Prostate gland (tissue), 2 donors: ENCODE results near the gene EHMT1. TPM values are rescaled to one million over a fixed set of nuclear protein-coding genes. Genes with fewer than 3 reads are reported as not detected.
A peak's percentile ranks its signal among the peaks of the same experiment; 100 is the strongest.

Source experiments
- DNase-seq: peaks from one replicate; pipeline ENCODE4 v3.0.0-alpha.2; 2019; ENCODE audit warnings: low spot score
- H3K27ac ChIP-seq, 2 donors: fragments of 200-600 bp; sonication (generic); 2 replicates each; pipeline ENCODE4 v1.5.1; 2017 to 2019
- H3K27me3 ChIP-seq: fragments of 200-600 bp; sonication (generic); replicated peaks from 2 replicates; pipeline ENCODE4 v1.5.1; 2019; ENCODE audit not compliant: insufficient read depth
- H3K36me3 ChIP-seq, 2 donors: fragments of 200-600 bp; sonication (generic); 1 replicate in 1 of 2; 2 replicates in 1 of 2; pipeline versions ENCODE4 v1.5.1 to v1.8.1; 2017 to 2019
- H3K4me1 ChIP-seq: fragments of 200-600 bp; sonication (generic); replicated peaks from 2 replicates; pipeline ENCODE4 v1.5.1; 2019
- H3K4me3 ChIP-seq, 2 donors: fragments of 200-600 bp; sonication (generic); 2 replicates each; pipeline ENCODE4 v1.5.1; 2017 to 2019
- H3K9me3 ChIP-seq: fragments of 200-600 bp; sonication (generic); 2 replicates; pipeline ENCODE4 v1.5.1; 2017
- CTCF ChIP-seq, 4 experiments: fragments of 200-600 bp in 2 of 4; fragments of 450-650 bp in 2 of 4; sonication (generic) in 2 of 4; IDR thresholded peaks; 1 replicate in 3 of 4; 2 replicates in 1 of 4; pipeline ENCODE4 v1.5.1; 2016 to 2019; ENCODE audit warnings: antibody characterized with exemption in 4 of 4, mild to moderate bottlenecking in 2 of 4, moderate library complexity in 2 of 4
- POLR2A ChIP-seq: fragments of 450-650 bp; IDR thresholded peaks from one replicate; pipeline ENCODE4 v1.6.1; 2016; ENCODE audit warnings: antibody characterized with exemption, mild to moderate bottlenecking
- POLR2AphosphoS5 ChIP-seq: sonication (generic); formaldehyde crosslinking; IDR thresholded peaks from one replicate; pipeline ENCODE4 v1.6.1; 2017; ENCODE audit warnings: antibody characterized with exemption
- WGBS: methylation state at CpG from one replicate; pipeline ENCODE4 v1.1.5; 2018; 5-methylcytosine and 5-hydroxymethylcytosine counted together
- intact Hi-C: fragments of 100-400 bp; cut with DNase I; formaldehyde crosslinking; loops from one replicate; pipeline ENCODE4 v1.14.2; 2022
- total RNA-seq, 2 donors: library from RNA; depleted of rRNA; stranded (reverse); fragments of >200 nt; gene quantifications; one replicate each; pipeline ENCODE4 v1.1.0, GENCODE V29; 2016

The EHMT1 gene
- total RNA-seq, 2 donors from 2014 or later, result 81.3 to 149 TPM

- no peak overlapping the region for H3K27ac ChIP-seq
- intact Hi-C loops, result no loop called here
- H3K4me1 ChIP-seq, result peaks cover 11% of the 10 kb centered on the region
- no peaks in the 10 kb centered on the region for H3K27me3 ChIP-seq
- 88% methylated on average over 12 of the region's 12 CpGs for WGBS
- no peaks in the 10 kb centered on the region for H3K36me3 ChIP-seq
- no peaks in the 10 kb centered on the region for H3K9me3 ChIP-seq
- no peak overlapping the region for H3K4me3 ChIP-seq
- TF ChIP-seq POLR2A, result no peak
- no peak for TF ChIP-seq CTCF (IDR thresholded peaks at IDR 0.05)
- TF ChIP-seq POLR2AphosphoS5, result no peak
- DNase-seq, result no peak
These were observed 73.0 kb downstream of the EHMT1 start for GRCh38 chr9:137691646-137692351.

- Histone ChIP-seq H3K9me3 (no peaks in the 10 kb centered on the region), H3K4me3 (no peak overlapping the region), H3K36me3 (no peaks in the 10 kb centered on the region), H3K4me1 (peaks cover 15% of the 10 kb centered on the region), H3K27ac (no peak overlapping the region), H3K27me3 (no peaks in the 10 kb centered on the region)
- no peak for TF ChIP-seq POLR2A
- no peak for TF ChIP-seq POLR2AphosphoS5
- no peak for TF ChIP-seq CTCF (IDR thresholded peaks at IDR 0.05)
- intact Hi-C loops, result no loop called here
- 94% methylated on average over 36 of the region's 36 CpGs for WGBS
- DNase-seq, result no peak
These were observed 75.6 kb downstream of the EHMT1 start for GRCh38 chr9:137694236-137694959.

GRCh38 chr9:137694962-137695875 lies 76.4 kb downstream of the EHMT1 start:
- Histone ChIP-seq H3K4me1 (peaks cover 11% of the 10 kb centered on the region), H3K36me3 (no peaks in the 10 kb centered on the region), H3K4me3 (no peak overlapping the region), H3K27me3 (no peaks in the 10 kb centered on the region), H3K9me3 (no peaks in the 10 kb centered on the region), H3K27ac (no peak overlapping the region)
- 71% methylated on average over 19 of the region's 22 CpGs for WGBS
- DNase-seq, result peak; percentile 24
- intact Hi-C loops, result no loop called here
- TF ChIP-seq POLR2AphosphoS5 (no peak), CTCF (IDR thresholded peaks at IDR 0.05) (peak in 3 of 4 experiments; percentile 42 to 54 (median 46)), POLR2A (no peak)

DNA sequence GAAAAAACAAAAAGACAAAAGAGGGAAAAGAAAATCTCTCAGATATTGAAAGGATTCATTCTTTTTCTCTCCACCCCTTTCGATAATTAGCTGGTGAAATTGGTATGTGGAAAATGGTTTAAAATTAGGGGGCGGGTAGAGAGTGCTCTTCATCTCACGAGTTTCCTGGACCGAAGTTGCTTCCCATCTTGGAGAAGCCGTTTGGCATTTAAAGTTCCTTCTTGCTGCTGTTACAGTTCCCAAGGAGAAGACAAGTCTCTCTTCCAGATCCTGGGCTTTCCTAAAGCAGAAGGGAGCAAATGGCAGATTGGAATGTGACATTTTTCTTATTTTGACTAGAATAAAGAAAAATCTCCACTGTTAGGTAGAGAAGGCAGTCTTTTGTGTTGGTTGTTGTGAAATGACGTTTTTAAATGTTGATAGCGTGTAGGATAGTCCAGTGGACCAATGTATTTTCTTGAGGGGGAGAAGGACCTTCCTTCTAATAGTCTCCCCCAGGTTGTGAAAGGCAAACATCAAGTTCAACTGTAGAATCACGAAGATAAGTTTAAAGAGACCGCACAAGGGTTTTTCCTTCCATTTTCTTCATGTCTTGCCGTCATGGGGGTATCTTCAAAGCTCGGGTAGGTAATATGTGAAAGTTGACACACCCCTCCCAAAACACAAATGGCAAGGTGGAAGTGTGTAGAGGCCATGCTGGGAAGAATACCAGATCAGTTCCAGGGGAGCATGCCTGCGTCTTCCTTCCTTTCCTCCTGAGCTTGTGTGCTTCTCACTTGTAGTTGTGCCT lies 77.5 kb downstream of the EHMT1 start:
- intact Hi-C loops, result no loop called here
- WGBS, result 85% methylated on average over 12 of the region's 12 CpGs
- TF ChIP-seq CTCF (IDR thresholded peaks at IDR 0.05), result no peak
- no peak for TF ChIP-seq POLR2AphosphoS5
- no peak for TF ChIP-seq POLR2A
- Histone ChIP-seq H3K27ac (no peak overlapping the region), H3K27me3 (no peaks in the 10 kb centered on the region), H3K36me3 (no peaks in the 10 kb centered on the region), H3K4me3 (no peak overlapping the region), H3K9me3 (no peaks in the 10 kb centered on the region), H3K4me1 (peaks cover 11% of the 10 kb centered on the region)
- DNase-seq, result no peak
